Dedifferentiated amniotic fluid mesenchymal stem cell (primary cell): ENCODE data around the gene COL25A1.

ENCODE experiments used
- DNase-seq: peaks from one replicate; pipeline ENCODE4 v3.0.0-alpha.2; 2016; ENCODE audit errors: extremely low spot score

Gene COL25A1

GRCh38 chr4:108762559-108763225 lies 539.8 kb downstream of the COL25A1 start, which contains the start of gene ETNPPL:
Gene ETNPPL (minus strand): TSS chr4:108763053. CDS start chr4:108762898, 155 bp downstream.
- DNase-seq = no peak
